Measurements from ENCODE around the gene CEP95.
"Not testable (repeated sequence)": the region's sequence is repeated elsewhere in the genome, so short reads cannot be mapped to it uniquely, and the experiment has no call there.

CEP95 gene, protein sequence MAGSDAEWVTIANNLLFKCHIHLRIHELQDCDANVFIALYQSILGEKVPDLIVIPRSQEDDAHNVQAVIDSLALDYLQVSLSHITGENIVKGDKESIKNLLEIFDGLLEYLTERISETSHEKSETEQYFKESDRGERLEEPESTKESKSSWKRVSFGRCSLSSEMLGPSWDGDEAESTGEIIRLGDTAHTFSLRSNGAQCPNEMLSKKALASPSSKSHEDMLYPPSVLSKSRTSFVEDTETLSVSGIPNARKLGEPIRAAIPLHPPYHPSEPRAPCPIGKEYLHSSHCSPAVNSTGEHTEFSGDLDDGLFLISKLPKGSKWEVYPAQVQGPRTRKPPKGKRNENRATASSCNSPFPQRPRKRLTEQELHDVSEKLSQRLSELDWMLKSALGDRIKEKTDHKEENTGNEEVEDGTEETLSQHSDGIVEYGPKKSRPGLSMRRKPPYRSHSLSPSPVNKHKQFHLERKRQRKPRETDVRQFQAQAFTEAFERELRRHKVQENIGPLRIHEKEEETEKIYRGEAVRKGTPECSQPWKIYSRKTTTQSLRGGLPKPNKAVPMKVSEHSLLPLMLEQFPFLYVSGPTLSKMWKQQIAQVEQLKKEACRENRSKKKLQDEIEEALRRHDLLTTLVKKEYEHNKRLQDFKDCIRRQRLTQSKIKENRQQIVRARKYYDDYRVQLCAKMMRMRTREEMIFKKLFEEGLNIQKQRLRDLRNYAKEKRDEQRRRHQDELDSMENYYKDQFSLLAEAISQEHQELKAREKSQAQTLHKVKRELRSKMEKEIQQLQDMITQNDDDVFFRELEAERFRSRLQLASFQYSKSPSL

GRCh38 chr17:64506576-64507412 is at the start of gene CEP95:
CEP95 (plus strand) TSS chr17:64506977; CDS start chr17:64507098, 121 bp downstream.
- peak; percentile 91 to 98 for DNase-seq

GRCh38 chr17:64457156-64457555 is 49.6 kb upstream of the CEP95 start:
- no peak for DNase-seq

GRCh38 chr17:64458756-64459155 is 48.0 kb upstream of the CEP95 start:
- no peak for DNase-seq

DNA sequence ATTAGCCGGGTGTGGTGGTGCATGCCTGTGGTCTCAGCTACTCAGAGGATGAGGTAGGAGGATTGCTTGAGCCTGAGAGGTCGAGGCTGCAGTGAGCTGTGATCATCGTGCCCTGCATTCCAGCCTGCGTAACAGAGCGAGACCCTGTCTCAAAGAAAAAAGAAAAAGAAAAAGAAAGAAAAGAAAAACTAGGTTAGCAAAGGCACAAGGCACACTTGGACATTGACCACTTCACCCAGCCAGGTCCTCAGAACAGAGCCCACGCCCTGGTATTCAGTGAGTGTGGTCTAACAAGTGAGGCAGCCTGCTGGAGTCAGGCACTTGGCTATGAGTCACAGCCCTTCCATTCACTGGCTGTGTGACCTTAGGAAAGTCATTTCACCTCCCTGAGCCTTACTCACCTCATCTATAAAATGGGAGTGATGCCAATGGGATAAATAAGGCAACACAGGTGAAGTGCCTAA is 47.5 kb upstream of the CEP95 start:
- no peak for DNase-seq

- not testable (repeated sequence) for DNase-seq
Measured at GRCh38 chr17:64459818-64460217, 47.0 kb upstream of the CEP95 start.

DNA sequence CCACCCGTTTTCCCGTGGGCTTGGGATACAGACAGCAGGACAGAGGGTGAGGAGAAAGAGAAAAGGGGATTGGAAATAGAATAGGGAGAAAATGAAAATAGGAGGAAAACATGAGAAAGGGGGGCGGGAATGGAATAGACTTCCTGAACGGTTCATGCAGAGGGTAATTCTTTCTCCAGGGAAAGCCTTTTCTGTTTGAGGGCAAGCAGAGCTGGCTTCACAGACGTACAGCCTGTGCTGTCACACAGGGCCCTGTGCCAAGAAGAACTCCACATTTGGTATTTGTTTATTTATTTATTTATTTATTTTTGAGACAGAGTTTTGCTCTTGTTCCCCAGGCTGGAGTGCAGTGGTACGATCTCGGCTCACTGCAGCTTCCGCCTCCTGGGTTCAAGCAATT is 45.8 kb upstream of the CEP95 start:
- DNase-seq: no peak

DNA sequence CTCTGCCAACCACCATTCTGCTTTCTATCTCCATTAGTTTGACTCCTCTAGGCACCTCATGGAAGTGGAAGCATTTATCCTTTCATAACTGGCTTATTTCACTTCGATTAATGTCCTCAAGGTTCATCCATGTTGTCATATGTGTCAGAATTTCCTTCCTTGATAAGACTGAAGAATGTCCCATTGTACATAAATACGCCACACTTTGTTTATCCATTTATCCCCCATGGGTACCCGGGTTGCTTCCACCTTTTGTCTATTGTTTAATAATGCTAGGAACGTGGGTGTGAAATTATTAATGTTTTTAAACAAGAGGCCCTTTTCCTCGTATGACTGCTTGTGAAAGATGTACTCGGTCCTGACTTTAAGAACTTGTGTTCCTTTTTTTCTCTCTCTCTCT is 45.0 kb upstream of the CEP95 start:
- DNase-seq: no peak

DNA sequence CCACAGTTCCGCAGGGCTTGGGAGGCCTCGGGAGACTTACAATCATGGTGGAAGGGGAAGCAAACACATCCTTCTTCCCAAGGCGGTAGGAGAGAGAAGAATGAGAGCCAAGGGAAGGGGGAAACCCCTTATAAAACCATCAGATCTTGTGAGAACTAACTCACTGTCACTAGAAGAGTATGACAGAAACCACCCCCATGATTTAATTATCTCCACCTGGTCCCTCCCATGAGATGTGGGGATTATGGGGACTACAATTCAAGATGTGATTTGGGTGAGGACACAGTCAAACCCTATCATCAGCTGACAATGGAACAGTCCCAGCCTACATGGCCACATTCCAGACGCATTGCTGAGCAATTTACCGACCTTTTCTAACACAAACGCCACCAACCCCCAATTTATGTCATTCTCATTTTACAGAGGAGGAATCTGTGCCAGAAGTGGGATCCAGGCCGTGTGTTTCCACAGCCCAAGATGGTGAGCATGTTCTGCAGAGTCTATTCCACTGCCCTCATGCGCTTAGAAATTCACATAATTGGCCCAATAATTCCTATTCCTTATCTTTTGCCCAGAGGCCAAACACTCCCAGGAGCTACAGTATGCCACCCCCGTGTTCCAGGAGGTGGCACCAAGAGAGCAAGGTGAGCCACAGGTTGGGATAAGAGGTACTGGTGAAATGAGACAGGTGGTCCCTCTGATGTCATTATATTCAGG is 40.6 kb upstream of the CEP95 start:
- no peak for DNase-seq

DNA sequence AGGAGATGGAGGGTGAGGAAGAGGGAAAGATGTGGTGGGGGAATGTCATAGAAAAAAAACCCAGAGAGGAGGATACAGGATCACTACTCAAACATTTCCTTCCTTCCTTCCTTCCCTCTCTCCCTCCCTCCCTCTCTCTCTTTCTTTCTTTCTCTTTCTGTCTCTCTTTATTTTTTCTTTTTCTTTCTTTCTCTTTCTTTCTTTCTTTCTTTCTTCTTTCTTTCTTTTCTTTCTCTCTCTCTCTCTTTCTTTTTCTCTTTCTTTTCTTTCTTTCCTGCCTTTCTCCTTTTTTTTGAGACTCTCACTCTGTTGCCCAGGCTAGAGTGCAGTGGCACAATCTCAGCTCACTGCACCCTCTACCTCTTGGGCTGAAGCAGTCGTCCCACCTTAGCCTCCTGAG is 39.9 kb upstream of the CEP95 start:
- not testable (repeated sequence) for DNase-seq

GRCh38 chr17:64470625-64471024 is 36.2 kb upstream of the CEP95 start:
- DNase-seq: no peak

DNA sequence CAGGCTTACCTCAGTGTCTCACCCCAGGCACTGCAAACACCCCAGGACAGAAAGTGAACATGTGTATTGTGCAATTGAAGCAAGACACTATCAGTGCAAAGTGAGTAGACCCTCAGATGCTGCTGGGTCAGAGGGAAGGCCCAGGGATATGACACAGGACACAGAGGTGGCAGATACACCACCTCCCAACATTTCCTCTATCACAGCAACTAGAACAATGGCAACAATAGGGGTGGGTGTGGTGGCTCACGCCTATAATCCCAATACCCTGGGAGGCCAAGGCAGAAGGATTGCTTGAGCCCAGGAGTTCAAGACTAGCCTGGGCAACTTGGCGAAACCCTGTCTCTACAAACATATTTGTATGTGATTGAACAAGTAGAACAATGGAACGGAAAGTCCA is 35.3 kb upstream of the CEP95 start:
- DNase-seq: no peak

DNA sequence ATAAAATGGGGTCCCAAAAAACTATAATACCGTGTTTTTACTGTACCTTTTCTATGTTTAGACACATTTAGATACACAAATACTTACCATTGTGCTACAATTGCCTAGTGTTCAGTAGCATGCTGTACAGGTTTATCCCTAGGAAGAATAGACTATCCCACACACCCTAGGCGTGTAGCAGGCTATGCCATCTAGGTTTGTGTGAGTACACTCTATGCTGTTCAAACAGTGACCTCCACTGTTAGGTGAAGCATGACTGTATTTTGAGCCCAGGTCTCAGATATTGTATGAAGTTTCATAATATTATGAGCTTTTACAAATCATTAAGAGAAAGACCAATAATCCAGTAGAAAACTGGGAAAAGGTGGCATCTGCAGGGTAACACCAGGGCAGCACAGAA is 34.2 kb upstream of the CEP95 start:
- DNase-seq: no peak

DNA sequence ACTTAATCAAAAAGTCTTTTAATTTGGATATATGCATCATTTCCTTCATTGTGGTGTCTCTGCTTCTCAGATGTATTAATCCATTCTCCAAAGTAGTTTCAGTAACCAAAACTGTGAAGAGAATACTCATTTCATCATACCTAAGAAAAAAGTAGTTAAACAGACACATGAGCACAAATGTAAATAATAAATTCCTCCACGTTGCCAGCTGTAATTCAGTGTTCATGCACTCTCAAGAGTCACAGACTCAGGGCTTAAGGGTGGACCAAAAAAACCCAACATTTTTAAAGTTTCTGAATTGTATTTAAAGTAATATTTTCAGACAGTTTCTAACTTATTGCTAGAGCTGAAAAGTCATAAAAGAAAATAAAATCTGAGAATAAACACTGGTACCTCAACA is 28.9 kb upstream of the CEP95 start:
- no peak for DNase-seq

- no peak for DNase-seq
Measured at GRCh38 chr17:64480951-64481350, 25.8 kb upstream of the CEP95 start.

- no peak for DNase-seq
Measured at GRCh38 chr17:64484380-64484779, 22.4 kb upstream of the CEP95 start.

- no peak for DNase-seq
Measured at GRCh38 chr17:64488301-64488700, 18.5 kb upstream of the CEP95 start.

GRCh38 chr17:64491034-64491860 is 15.5 kb upstream of the CEP95 start:
- no peak for DNase-seq

DNA sequence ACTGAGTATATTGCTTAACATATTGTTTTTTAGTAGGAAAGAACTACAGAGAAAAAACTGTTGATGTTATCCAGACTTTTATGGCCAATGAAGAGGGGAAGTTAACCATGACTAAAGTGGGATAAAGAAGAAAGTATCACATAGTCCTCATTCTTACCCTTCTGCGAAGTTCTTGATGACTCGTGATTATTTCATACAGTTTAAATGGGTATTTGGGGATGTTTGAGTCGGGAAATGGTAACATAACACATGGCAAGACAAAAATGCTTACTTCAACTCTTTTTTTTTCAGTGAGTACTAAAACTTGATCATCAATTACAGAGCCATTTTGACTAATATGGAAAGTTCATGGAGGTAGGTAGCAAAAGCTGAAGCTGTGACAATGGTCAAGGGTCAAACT is 14.8 kb upstream of the CEP95 start:
- DNase-seq: no peak

DNA sequence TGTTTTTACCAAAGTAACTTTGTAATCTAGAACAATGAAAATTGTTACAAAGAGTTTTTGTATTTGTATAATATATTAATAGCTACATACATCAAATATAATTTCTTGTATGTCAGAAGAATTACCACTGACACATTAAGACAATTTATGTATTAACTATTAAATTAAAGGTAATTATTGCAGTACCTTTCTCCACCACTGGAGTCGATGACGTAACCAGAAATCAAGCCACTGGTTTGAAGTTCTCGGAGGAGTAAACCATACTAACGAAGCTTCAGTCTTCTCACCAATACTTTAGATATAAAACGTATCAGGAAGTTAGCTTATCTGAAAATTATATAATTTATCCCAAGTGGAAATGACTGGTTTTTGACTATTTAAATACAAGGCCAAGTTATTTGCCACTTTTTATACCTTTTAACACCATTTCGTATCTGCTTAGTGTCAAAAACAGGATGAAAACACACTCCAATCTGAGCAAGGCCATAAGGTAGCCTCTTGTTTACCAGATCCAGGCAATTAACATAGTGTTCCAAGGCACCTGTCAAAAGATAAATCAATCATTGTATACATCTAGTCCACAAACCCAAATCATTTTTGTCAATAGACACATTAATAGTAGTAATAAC is 14.2 kb upstream of the CEP95 start:
- DNase-seq: no peak

GRCh38 chr17:64494121-64494520 is 12.7 kb upstream of the CEP95 start:
- DNase-seq: no peak

GRCh38 chr17:64495300-64495699 is 11.5 kb upstream of the CEP95 start:
- DNase-seq: not testable (repeated sequence)
